Measurements from ENCODE around the gene GPR3. TPM values are rescaled to one million over a fixed set of nuclear protein-coding genes. Genes with fewer than 3 reads are reported as not detected.
"Not testable (repeated sequence)": the region's sequence is repeated elsewhere in the genome, so short reads cannot be mapped to it uniquely, and the experiment has no call there.

Gene GPR3
- total RNA-seq, 1 donor from 2014 or later: 7.0 TPM

GRCh38 chr1:27402349-27402754 is 9.9 kb downstream of the GPR3 start:
- no peak for DNase-seq (ENCODE audit: low read depth, low spot score)
- Mint-ChIP-seq H3K9me3 (no peaks in the 10 kb centered on the region), H3K36me3 (ENCODE audit: low read depth) (peaks cover 4% of the 10 kb centered on the region), H3K4me1 (peaks cover 77% of the 10 kb centered on the region), H3K27me3 (ENCODE audit: low read depth) (peaks cover 2% of the 10 kb centered on the region), H3K27ac (ENCODE audit: unreplicated experiment) (no peak overlapping the region), H3K4me3 (no peak overlapping the region)
- TF ChIP-seq CTCF (conservative IDR thresholded peaks at IDR 0.05): peak; percentile 46

GRCh38 chr1:27403065-27403726 is 10.8 kb downstream of the GPR3 start:
- Mint-ChIP-seq H3K36me3 (ENCODE audit: low read depth) (peaks cover 6% of the 10 kb centered on the region), H3K4me3 (peak overlapping the region; percentile 61), H3K27me3 (ENCODE audit: low read depth) (no peaks in the 10 kb centered on the region), H3K27ac (ENCODE audit: unreplicated experiment) (peak overlapping the region; percentile 71), H3K4me1 (peaks cover 73% of the 10 kb centered on the region), H3K9me3 (no peaks in the 10 kb centered on the region)
- DNase-seq (ENCODE audit: low read depth, low spot score): no peak
- TF ChIP-seq CTCF (conservative IDR thresholded peaks at IDR 0.05): peak; percentile 45

GRCh38 chr1:27403931-27404330 is 11.5 kb downstream of the GPR3 start:
- H3K27me3 Mint-ChIP-seq (ENCODE audit: low read depth): no peaks in the 10 kb centered on the region
- H3K4me3 Mint-ChIP-seq: no peak overlapping the region
- TF ChIP-seq CTCF (conservative IDR thresholded peaks at IDR 0.05): no peak
- peaks cover 8% of the 10 kb centered on the region for H3K36me3 Mint-ChIP-seq (ENCODE audit: low read depth)
- no peak overlapping the region for H3K27ac Mint-ChIP-seq (ENCODE audit: unreplicated experiment)
- H3K9me3 Mint-ChIP-seq: no peaks in the 10 kb centered on the region
- H3K4me1 Mint-ChIP-seq: peaks cover 68% of the 10 kb centered on the region
- no peak for DNase-seq (ENCODE audit: low read depth, low spot score)

- Mint-ChIP-seq H3K27me3 (ENCODE audit: low read depth) (no peaks in the 10 kb centered on the region), H3K4me3 (no peak overlapping the region), H3K4me1 (peaks cover 57% of the 10 kb centered on the region), H3K36me3 (ENCODE audit: low read depth) (peaks cover 10% of the 10 kb centered on the region), H3K9me3 (no peaks in the 10 kb centered on the region), H3K27ac (ENCODE audit: unreplicated experiment) (no peak overlapping the region)
- no peak for DNase-seq (ENCODE audit: low read depth, low spot score)
- no peak for TF ChIP-seq CTCF (conservative IDR thresholded peaks at IDR 0.05)
Observed at GRCh38 chr1:27405074-27405473, 12.7 kb downstream of the GPR3 start.

GRCh38 chr1:27405598-27406361 is 13.4 kb downstream of the GPR3 start:
- not testable (repeated sequence) for H3K27me3 Mint-ChIP-seq (ENCODE audit: low read depth); H3K4me3 Mint-ChIP-seq; DNase-seq (ENCODE audit: low read depth, low spot score); H3K9me3 Mint-ChIP-seq
- H3K36me3 Mint-ChIP-seq (ENCODE audit: low read depth): peaks cover 12% of the 10 kb centered on the region
- H3K4me1 Mint-ChIP-seq: peaks cover 50% of the 10 kb centered on the region
- peak overlapping the region; percentile 89 for H3K27ac Mint-ChIP-seq (ENCODE audit: unreplicated experiment)

GRCh38 chr1:27406362-27406680 is 13.9 kb downstream of the GPR3 start:
- no peak overlapping the region for H3K4me3 Mint-ChIP-seq
- H3K4me1 Mint-ChIP-seq: peaks cover 47% of the 10 kb centered on the region
- no peak for TF ChIP-seq CTCF (conservative IDR thresholded peaks at IDR 0.05)
- H3K27me3 Mint-ChIP-seq (ENCODE audit: low read depth): no peaks in the 10 kb centered on the region
- no peak for DNase-seq (ENCODE audit: low read depth, low spot score)
- H3K9me3 Mint-ChIP-seq: no peaks in the 10 kb centered on the region
- peak overlapping the region; percentile 89 for H3K27ac Mint-ChIP-seq (ENCODE audit: unreplicated experiment)
- peaks cover 14% of the 10 kb centered on the region for H3K36me3 Mint-ChIP-seq (ENCODE audit: low read depth)

- not testable (repeated sequence) for H3K4me3 Mint-ChIP-seq; H3K9me3 Mint-ChIP-seq; H3K27me3 Mint-ChIP-seq (ENCODE audit: low read depth); H3K27ac Mint-ChIP-seq (ENCODE audit: unreplicated experiment); DNase-seq (ENCODE audit: low read depth, low spot score)
- Mint-ChIP-seq H3K36me3 (ENCODE audit: low read depth) (peaks cover 14% of the 10 kb centered on the region), H3K4me1 (peaks cover 43% of the 10 kb centered on the region)
Observed at GRCh38 chr1:27406791-27407190, 14.4 kb downstream of the GPR3 start.

All from neural crest cell (in vitro differentiated cells).